Measurements from ENCODE around the gene CDKN2D. TPM values are rescaled to one million over a fixed set of nuclear protein-coding genes. Genes with fewer than 3 reads are reported as not detected.

The CDKN2D gene
- polyA plus RNA-seq, 1 donor from 2014 or later: 333 TPM

GRCh38 chr19:10516671-10517286 is 52.0 kb downstream of the CDKN2D start:
- Histone ChIP-seq H3K36me3 (ENCODE audit: insufficient read depth, low read length) (no peaks in the 10 kb centered on the region), H3K79me2 (replicated peaks; ENCODE audit: insufficient read depth, low read length) (no peaks in the 10 kb centered on the region), H3F3A (ENCODE audit: insufficient read depth, low read length, poor library complexity, severe bottlenecking) (no peaks in the 10 kb centered on the region), H3K9me2 (ENCODE audit: insufficient read depth, low read length) (no peaks in the 10 kb centered on the region), H3K27me3 (ENCODE audit: insufficient read depth, low read depth, low read length) (peaks cover 85% of the 10 kb centered on the region), H3K4me3 (ENCODE audit: low read length) (no peak overlapping the region), H4K20me1 (ENCODE audit: insufficient read depth) (no peaks in the 10 kb centered on the region), H2AFZ (ENCODE audit: low read depth, low read length) (no peak overlapping the region), H3K9me3 (ENCODE audit: low read length) (no peaks in the 10 kb centered on the region), H3K4me2 (ENCODE audit: low read length) (no peak overlapping the region), H3K9ac (ENCODE audit: low read length) (no peak overlapping the region), H3K27ac (ENCODE audit: low read length) (no peak overlapping the region)
- no peak for TF ChIP-seq REST (IDR thresholded peaks at IDR 0.05; ENCODE audit: borderline replicate concordance)
- peak; percentile 52 for TF ChIP-seq EZH2 (IDR thresholded peaks at IDR 0.05; ENCODE audit: borderline replicate concordance, insufficient read depth, low read length, poor library complexity, severe bottlenecking)

Small RNA genes within 50 kb of the gene (small RNA-seq; reads per million reads assigned to genes)
- gene MIR1238 (0 reads per million in 3 experiments), gene RNU7-140P (0 to 0.24 (median 0) reads per million in 3 experiments)

Other genes starting within 250 kb of the CDKN2D start
- gene RAVER1, start 235.4 kb downstream of the CDKN2D start, polyA plus RNA-seq: 1.3 and 6.7 TPM in 2 replicates
- gene ICAM3, start 229.4 kb downstream of the CDKN2D start, polyA plus RNA-seq: 0.53 and 1.9 TPM in 2 replicates
- 63.3 and 95.8 TPM in 2 replicates for gene TYK2, start 188.4 kb downstream of the CDKN2D start, polyA plus RNA-seq
- gene CDC37, start 165.4 kb downstream of the CDKN2D start, polyA plus RNA-seq: 359 and 408 TPM in 2 replicates
- 3.4 and 4.7 TPM in 2 replicates for gene PDE4A, start 148.4 kb downstream of the CDKN2D start, polyA plus RNA-seq
- 39.0 and 47.9 TPM in 2 replicates for gene KEAP1, start 65.6 kb downstream of the CDKN2D start, polyA plus RNA-seq
- not detected in 2 replicates for gene S1PR5, start 51.5 kb downstream of the CDKN2D start, polyA plus RNA-seq
- gene ATG4D, start 25.1 kb downstream of the CDKN2D start, polyA plus RNA-seq: 50.2 and 59.3 TPM in 2 replicates
- gene KRI1, start 3.0 kb downstream of the CDKN2D start, polyA plus RNA-seq: 5.3 and 6.5 TPM in 2 replicates
- gene AP1M2, start 18.3 kb upstream of the CDKN2D start, polyA plus RNA-seq: 0.38 and 3.7 TPM in 2 replicates
- 50.0 and 55.7 TPM in 2 replicates for gene SLC44A2, start 56.6 kb upstream of the CDKN2D start, polyA plus RNA-seq
- gene ILF3, start 85.4 kb upstream of the CDKN2D start, polyA plus RNA-seq: 464 and 522 TPM in 2 replicates
- gene QTRT1, start 132.5 kb upstream of the CDKN2D start, polyA plus RNA-seq: 208 and 249 TPM in 2 replicates
- 31.4 and 34.8 TPM in 2 replicates for gene DNM2, start 149.1 kb upstream of the CDKN2D start, polyA plus RNA-seq